DND-41 (cell line): ENCODE data around the gene KRT84.
A peak's percentile ranks its signal among the peaks of the same experiment; 100 is the strongest.

Source experiments
- ATAC-seq: fragments of 200-7000 bp; cut with Tn5 transposase; 3 replicates; pipeline ENCODE4 v1.9.1; 2021; ENCODE audit warnings: low read depth; ENCODE audit not compliant: insufficient read depth
- DNase-seq: peaks from one replicate; pipeline ENCODE4 v3.0.0-alpha.2; 2020
- H2AFZ ChIP-seq: 2 replicates; pipeline ENCODE4 v1.6.0; 2012; ENCODE audit warnings: low read depth, low read length
- H3K27ac ChIP-seq: 2 replicates; pipeline ENCODE4 v1.5.1; 2012; ENCODE audit warnings: low read length, inconsistent platforms
- H3K27me3 ChIP-seq: fragments of 200-600 bp; sonication (generic); 2 replicates; pipeline ENCODE4 v1.6.0; 2012; ENCODE audit warnings: low read length, mild to moderate bottlenecking, inconsistent platforms; ENCODE audit not compliant: insufficient read depth, poor library complexity
- H3K36me3 ChIP-seq: 2 replicates; pipeline ENCODE4 v1.5.1; 2012; ENCODE audit warnings: low read length, inconsistent platforms; ENCODE audit not compliant: insufficient read depth
- H3K4me1 ChIP-seq: 2 replicates; pipeline ENCODE4 v1.5.1; 2012; ENCODE audit warnings: mild to moderate bottlenecking, low read length; ENCODE audit not compliant: insufficient read depth
- H3K4me2 ChIP-seq: 2 replicates; pipeline ENCODE4 v1.6.0; 2012; ENCODE audit warnings: mild to moderate bottlenecking, moderate library complexity, low read length, inconsistent platforms; ENCODE audit not compliant: insufficient read depth
- H3K4me3 ChIP-seq, 2 experiments: fragments of 200-600 bp in 1 of 2; shearing (Covaris generic) in 1 of 2; 2 replicates each; pipeline ENCODE4 v1.5.1; 2012 to 2016; ENCODE audit warnings: inconsistent platforms in 2 of 2, low read length in 2 of 2, mild to moderate bottlenecking in 2 of 2, low read depth in 1 of 2, moderate library complexity in 1 of 2
- H3K79me2 ChIP-seq: 2 replicates; pipeline ENCODE4 v1.6.0; 2012; ENCODE audit warnings: low read length, inconsistent platforms; ENCODE audit not compliant: insufficient read depth
- H3K9ac ChIP-seq: 2 replicates; pipeline ENCODE4 v1.6.0; 2012; ENCODE audit warnings: low read depth, mild to moderate bottlenecking, inconsistent platforms, low read length, moderate library complexity
- H3K9me3 ChIP-seq: 2 replicates; pipeline ENCODE4 v1.5.1; 2012; ENCODE audit warnings: low read length, moderate library complexity, mild to moderate bottlenecking, inconsistent platforms; ENCODE audit not compliant: insufficient read depth, severe bottlenecking
- H4K20me1 ChIP-seq: 2 replicates; pipeline ENCODE4 v1.6.0; 2012; ENCODE audit warnings: low read length; ENCODE audit not compliant: insufficient read depth
- EZH2 ChIP-seq: IDR thresholded peaks from 3 replicates; pipeline ENCODE4 v1.6.1; 2012; ENCODE audit warnings: borderline replicate concordance, low read depth, mild to moderate bottlenecking, moderate library complexity, low read length, inconsistent platforms; ENCODE audit not compliant: severe bottlenecking
- TF ChIP-seq, protein P1 (sequence below): IDR thresholded peaks from 2 replicates; pipeline ENCODE4 v1.5.1; 2012; ENCODE audit warnings: borderline replicate concordance, low read length, moderate library complexity, mild to moderate bottlenecking; ENCODE audit not compliant: poor library complexity, severe bottlenecking; ENCODE audit errors: extremely low read depth

The KRT84 gene

DNA sequence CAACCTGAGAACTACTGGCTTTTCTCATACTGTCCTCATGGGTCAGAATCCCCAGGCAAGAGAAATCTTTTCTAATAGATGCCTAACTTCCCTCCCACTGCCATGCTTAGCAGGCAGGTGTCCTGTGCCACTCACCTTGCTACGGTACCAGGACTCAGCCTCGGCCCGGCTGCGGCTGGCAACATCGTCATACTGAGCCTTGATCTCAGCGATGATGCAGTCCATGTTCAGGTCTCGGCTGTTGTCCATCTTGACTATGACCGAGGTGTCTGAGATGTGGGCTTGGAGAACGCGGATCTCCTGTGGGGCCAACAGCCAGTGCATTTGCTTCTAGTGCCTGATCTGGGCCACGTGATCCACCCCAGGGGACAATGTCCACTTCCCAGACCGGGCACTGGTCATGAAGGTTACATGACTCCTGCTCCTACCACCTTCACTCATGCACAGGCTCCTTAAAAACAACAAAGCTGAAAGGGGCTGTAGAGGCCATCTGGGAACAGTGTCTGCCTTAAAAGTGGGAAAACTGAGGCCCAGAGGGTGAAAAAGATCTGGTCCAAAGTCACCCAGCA, 22.3 kb downstream of the KRT84 start:
- Histone ChIP-seq H3K9ac (no peak overlapping the region), H2AFZ (no peak overlapping the region), H3K36me3 (no peaks in the 10 kb centered on the region), H3K9me3 (no peaks in the 10 kb centered on the region), H3K4me2 (no peak overlapping the region), H3K27me3 (no peaks in the 10 kb centered on the region), H4K20me1 (peaks cover 3% of the 10 kb centered on the region; the same call in 1 of the 2 replicates), H3K27ac (no peak overlapping the region), H3K4me3 (no peak overlapping the region), H3K4me1 (peaks cover 8% of the 10 kb centered on the region; the same call in 1 of the 2 replicates), H3K79me2 (no peaks in the 10 kb centered on the region)
- DNase-seq (no peak), ATAC-seq (no peak)
- TF ChIP-seq, protein P1, sequence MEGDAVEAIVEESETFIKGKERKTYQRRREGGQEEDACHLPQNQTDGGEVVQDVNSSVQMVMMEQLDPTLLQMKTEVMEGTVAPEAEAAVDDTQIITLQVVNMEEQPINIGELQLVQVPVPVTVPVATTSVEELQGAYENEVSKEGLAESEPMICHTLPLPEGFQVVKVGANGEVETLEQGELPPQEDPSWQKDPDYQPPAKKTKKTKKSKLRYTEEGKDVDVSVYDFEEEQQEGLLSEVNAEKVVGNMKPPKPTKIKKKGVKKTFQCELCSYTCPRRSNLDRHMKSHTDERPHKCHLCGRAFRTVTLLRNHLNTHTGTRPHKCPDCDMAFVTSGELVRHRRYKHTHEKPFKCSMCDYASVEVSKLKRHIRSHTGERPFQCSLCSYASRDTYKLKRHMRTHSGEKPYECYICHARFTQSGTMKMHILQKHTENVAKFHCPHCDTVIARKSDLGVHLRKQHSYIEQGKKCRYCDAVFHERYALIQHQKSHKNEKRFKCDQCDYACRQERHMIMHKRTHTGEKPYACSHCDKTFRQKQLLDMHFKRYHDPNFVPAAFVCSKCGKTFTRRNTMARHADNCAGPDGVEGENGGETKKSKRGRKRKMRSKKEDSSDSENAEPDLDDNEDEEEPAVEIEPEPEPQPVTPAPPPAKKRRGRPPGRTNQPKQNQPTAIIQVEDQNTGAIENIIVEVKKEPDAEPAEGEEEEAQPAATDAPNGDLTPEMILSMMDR: no peak
- TF ChIP-seq EZH2: no peak

DNA sequence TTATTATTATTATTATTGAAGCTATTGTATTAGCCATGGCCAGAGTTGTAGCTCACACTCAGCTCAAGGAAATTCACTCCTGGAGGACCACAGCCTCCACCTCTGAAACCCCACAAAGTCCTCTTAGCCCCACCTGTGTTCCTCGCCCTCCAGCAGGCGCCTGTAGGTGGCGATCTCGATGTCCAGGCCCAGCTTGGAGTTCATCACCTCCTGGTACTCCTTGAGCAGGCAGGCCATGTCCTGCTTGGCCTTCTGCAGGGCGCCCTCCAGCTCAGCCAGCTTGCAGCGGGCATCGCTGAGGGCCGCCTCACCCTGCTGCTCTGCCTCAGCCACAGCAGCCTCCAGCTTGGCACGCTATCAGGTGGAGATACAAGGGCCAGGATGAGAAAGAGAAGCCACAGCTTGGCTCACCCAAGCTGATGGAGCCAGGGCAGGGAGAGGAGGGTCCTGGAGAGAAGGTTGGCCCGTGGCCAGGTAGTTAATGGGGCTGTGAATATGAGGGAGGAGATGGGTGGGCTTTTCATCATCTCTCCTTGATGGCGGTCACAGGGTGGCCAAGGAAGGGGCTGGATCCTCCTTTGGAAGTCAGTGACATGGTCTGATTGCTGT, 23.2 kb downstream of the KRT84 start:
- Histone ChIP-seq H3K4me1 (peaks cover 10% of the 10 kb centered on the region; the same call in 1 of the 2 replicates), H3K4me3 (no peak overlapping the region), H3K79me2 (no peaks in the 10 kb centered on the region), H3K27me3 (no peaks in the 10 kb centered on the region), H3K4me2 (no peak overlapping the region), H3K36me3 (no peaks in the 10 kb centered on the region), H2AFZ (no peak overlapping the region), H3K9ac (no peak overlapping the region), H3K27ac (no peak overlapping the region), H3K9me3 (no peaks in the 10 kb centered on the region), H4K20me1 (peaks cover 3% of the 10 kb centered on the region; the same call in 1 of the 2 replicates)
- DNase-seq: no peak
- no peak for TF ChIP-seq EZH2
- TF ChIP-seq, protein P1: peak; percentile 47
- ATAC-seq: no peak

GRCh38 chr12:52361553-52361952, 23.9 kb downstream of the KRT84 start:
- Histone ChIP-seq H3K9ac (no peak overlapping the region), H4K20me1 (peaks cover 3% of the 10 kb centered on the region; the same call in 1 of the 2 replicates), H3K27me3 (no peaks in the 10 kb centered on the region), H2AFZ (no peak overlapping the region), H3K9me3 (no peaks in the 10 kb centered on the region), H3K4me1 (peaks cover 10% of the 10 kb centered on the region; the same call in 1 of the 2 replicates), H3K36me3 (no peaks in the 10 kb centered on the region), H3K79me2 (no peaks in the 10 kb centered on the region), H3K4me2 (no peak overlapping the region), H3K27ac (no peak overlapping the region), H3K4me3 (no peak overlapping the region)
- ATAC-seq (no peak), DNase-seq (no peak)
- no peak for TF ChIP-seq EZH2
- TF ChIP-seq, protein P1: no peak
